Heart left ventricle (tissue), 13 donors: ENCODE data around the gene LHFPL3.

Experiments used
- POLR2A ChIP-seq, 2 donors: fragments of 450-650 bp; IDR thresholded peaks; one replicate each; pipeline ENCODE4 v1.6.1; 2017; ENCODE audit warnings: antibody characterized with exemption in 2 of 2, mild to moderate bottlenecking in 2 of 2, moderate library complexity in 2 of 2
- TF ChIP-seq, protein P1 (sequence below), 12 donors: fragments of 200-600 bp; sonication (generic) in 4 of 12; IDR thresholded peaks; one replicate each; pipeline versions ENCODE4 v1.5.0 to v1.8.0; 2018 to 2022; ENCODE audit warnings: antibody characterized with exemption in 12 of 12, mild to moderate bottlenecking in 5 of 12
- donor health status: ischemic (EF 13 %, LVEDD 7.1; RV severe dilation, severe dysfunction).
- donor health status: DM: no; HTN: yes; CAD: no.
- donor health status: DM: no; HTN: no; CAD: no.
- donor health status: ischemic (EF 25% LVEDD 6.9; RV normal size, moderate dysfunction).
- donor health status: ischemic (EF 25% LVEDD 5.7; RV mildly dilated, moderate dysfunction).
- donor health status: ischemic (EF 35%, LVEDD 5.7; RV mildly dilated, moderate dysfunction).
- donor health status: nonischemic (EF 11% LVEDD 7.7; RV severe dilation, severe dysfunction).
- donor health status: DM: yes; HTN: yes; CAD: no.
- donor health status: PGD.
- donor health status: ischemic (EF 29% LVEDD 5.4; RV normal size, mild dysfunction).
- donor health status: nonischemic (EF 23%, LVEDD 6.1; RV moderate dilation, normal function).

DNA sequence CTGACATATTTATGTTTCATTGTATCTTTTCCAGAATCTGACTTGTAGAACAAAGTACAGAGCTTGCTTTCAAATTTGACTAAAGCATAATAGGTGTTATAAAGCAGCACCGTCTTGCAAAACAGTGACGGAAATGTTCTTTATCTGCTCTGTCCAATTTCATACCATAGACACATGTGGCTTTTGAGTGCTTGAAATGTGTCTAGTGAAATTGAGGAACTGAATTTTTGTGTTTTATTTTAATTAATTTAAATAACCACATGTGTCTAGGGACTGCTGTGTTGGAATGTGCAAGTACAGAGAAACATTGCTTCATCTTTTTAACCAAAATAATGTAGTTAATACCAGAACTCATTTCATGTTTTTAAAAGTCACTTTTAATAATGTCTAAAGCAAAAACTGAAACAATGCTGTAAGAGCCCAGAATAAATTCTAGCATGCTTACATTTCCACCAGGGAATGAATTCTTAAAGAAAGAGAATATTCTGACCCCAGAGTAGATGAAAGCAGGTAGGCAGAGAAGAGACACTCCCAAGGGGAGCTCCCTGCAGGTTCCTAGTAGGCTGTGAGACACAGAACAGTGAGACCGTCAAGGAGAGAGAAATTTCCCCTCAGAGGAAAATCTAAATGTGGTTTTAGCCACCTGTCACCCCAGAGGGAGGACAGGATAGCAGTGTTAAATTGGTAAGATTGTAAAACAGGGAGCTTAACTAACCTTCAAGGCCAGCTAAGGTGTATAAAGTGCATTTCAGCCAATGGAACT lies 510.3 kb downstream of the LHFPL3 start:
- TF ChIP-seq, protein P1, sequence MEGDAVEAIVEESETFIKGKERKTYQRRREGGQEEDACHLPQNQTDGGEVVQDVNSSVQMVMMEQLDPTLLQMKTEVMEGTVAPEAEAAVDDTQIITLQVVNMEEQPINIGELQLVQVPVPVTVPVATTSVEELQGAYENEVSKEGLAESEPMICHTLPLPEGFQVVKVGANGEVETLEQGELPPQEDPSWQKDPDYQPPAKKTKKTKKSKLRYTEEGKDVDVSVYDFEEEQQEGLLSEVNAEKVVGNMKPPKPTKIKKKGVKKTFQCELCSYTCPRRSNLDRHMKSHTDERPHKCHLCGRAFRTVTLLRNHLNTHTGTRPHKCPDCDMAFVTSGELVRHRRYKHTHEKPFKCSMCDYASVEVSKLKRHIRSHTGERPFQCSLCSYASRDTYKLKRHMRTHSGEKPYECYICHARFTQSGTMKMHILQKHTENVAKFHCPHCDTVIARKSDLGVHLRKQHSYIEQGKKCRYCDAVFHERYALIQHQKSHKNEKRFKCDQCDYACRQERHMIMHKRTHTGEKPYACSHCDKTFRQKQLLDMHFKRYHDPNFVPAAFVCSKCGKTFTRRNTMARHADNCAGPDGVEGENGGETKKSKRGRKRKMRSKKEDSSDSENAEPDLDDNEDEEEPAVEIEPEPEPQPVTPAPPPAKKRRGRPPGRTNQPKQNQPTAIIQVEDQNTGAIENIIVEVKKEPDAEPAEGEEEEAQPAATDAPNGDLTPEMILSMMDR (IDR thresholded peaks at IDR 0.05) = no peak
- no peak for TF ChIP-seq POLR2A (IDR thresholded peaks at IDR 0.05)
